ENCODE data around the gene FAM184A.

DNA sequence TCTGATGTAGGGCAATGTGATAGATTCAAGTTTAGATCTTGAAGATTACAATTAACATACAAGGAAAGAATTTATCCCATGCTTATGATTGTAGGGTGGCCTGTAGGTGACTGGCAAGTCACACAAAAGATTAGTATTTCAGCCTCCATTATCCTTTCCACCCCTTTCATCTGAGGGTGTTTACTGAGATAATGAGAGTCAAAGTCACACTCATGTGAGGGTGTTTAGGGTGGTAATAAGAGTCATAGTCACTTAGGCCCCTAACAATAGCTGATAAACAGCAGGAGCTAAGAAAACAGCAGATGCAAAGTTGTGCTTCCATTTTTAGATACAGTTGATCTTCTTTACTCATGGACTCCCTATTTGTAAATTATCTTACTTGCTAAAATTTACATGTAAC lies 11.4 kb downstream of the FAM184A start:
- TF ChIP-seq EZH2phosphoT487 (IDR thresholded peaks at IDR 0.05; ENCODE audit: borderline replicate concordance, low read depth, low read length), result no peak
- TF ChIP-seq, protein P1, sequence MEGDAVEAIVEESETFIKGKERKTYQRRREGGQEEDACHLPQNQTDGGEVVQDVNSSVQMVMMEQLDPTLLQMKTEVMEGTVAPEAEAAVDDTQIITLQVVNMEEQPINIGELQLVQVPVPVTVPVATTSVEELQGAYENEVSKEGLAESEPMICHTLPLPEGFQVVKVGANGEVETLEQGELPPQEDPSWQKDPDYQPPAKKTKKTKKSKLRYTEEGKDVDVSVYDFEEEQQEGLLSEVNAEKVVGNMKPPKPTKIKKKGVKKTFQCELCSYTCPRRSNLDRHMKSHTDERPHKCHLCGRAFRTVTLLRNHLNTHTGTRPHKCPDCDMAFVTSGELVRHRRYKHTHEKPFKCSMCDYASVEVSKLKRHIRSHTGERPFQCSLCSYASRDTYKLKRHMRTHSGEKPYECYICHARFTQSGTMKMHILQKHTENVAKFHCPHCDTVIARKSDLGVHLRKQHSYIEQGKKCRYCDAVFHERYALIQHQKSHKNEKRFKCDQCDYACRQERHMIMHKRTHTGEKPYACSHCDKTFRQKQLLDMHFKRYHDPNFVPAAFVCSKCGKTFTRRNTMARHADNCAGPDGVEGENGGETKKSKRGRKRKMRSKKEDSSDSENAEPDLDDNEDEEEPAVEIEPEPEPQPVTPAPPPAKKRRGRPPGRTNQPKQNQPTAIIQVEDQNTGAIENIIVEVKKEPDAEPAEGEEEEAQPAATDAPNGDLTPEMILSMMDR (conservative IDR thresholded peaks at IDR 0.05; ENCODE audit: low read length), result no peak

Data from OCI-LY7 (cell line).